ENCODE measurements around the gene GPR21.

- TF ChIP-seq POLR2AphosphoS5 (IDR thresholded peaks at IDR 0.05; ENCODE audit: insufficient read depth in 1 of 2, low read depth in 1 of 2), result no peak
- TF ChIP-seq POLR2A (IDR thresholded peaks at IDR 0.05), result no peak
These were observed 35.6 kb downstream of the GPR21 start for GRCh38 chr9:123069010-123069481.
